Occipital lobe (tissue), 3 donors: ENCODE measurements around the gene DCLK2. TPM values are rescaled to one million over a fixed set of nuclear protein-coding genes. Genes with fewer than 3 reads are reported as not detected.
A peak's percentile ranks its signal among the peaks of the same experiment; 100 is the strongest.

ENCODE experiments used
- DNase-seq: peaks from one replicate; lab custom pipeline; 2025; lab: John Stamatoyannopoulos, UW
- small RNA-seq: library from RNA; depleted of rRNA; stranded (forward); fragments of <200 nt; gene quantifications from one replicate; pipeline ENCODE3, GENCODE V24; 2014
- total RNA-seq: library from RNA; depleted of rRNA; stranded (reverse); fragments of >200 nt; gene quantifications from one replicate; pipeline ENCODE4 v1.2.3, GENCODE V29; 2014

The DCLK2 gene
- total RNA-seq, 1 donor from 2014 or later = 65.0 TPM

GRCh38 chr4:150261571-150261970 lies 183.3 kb downstream of the DCLK2 start:
- no peak for DNase-seq

GRCh38 chr4:150262611-150263010 lies 184.4 kb downstream of the DCLK2 start:
- DNase-seq = no peak

GRCh38 chr4:150264595-150265161 lies 186.4 kb downstream of the DCLK2 start:
- DNase-seq = no peak

- no peak for DNase-seq
Observed at GRCh38 chr4:150265806-150266205, 187.6 kb downstream of the DCLK2 start.

GRCh38 chr4:150268444-150268843 lies 190.2 kb downstream of the DCLK2 start:
- no peak for DNase-seq

GRCh38 chr4:150278206-150278605 lies 200.0 kb downstream of the DCLK2 start:
- DNase-seq = no peak

GRCh38 chr4:150280081-150280895 lies 202.0 kb downstream of the DCLK2 start:
- peak; percentile 33 for DNase-seq

- no peak for DNase-seq
Observed at GRCh38 chr4:150280975-150281374, 202.7 kb downstream of the DCLK2 start.

- no peak for DNase-seq
Observed at GRCh38 chr4:150283689-150284088, 205.4 kb downstream of the DCLK2 start.

- no peak for DNase-seq
Observed at GRCh38 chr4:150286656-150287055, 208.4 kb downstream of the DCLK2 start.

- no peak for DNase-seq
Observed at GRCh38 chr4:150289198-150289597, 211.0 kb downstream of the DCLK2 start.

GRCh38 chr4:150289881-150290280 lies 211.6 kb downstream of the DCLK2 start:
- DNase-seq = no peak

GRCh38 chr4:150297861-150298474 lies 219.7 kb downstream of the DCLK2 start:
- DNase-seq = no peak

- no peak for DNase-seq
Observed at GRCh38 chr4:150299816-150300215, 221.6 kb downstream of the DCLK2 start.

GRCh38 chr4:150302553-150302952 lies 224.3 kb downstream of the DCLK2 start:
- DNase-seq = no peak

GRCh38 chr4:150305995-150306394 lies 227.8 kb downstream of the DCLK2 start:
- DNase-seq = no peak

GRCh38 chr4:150306719-150307118 lies 228.5 kb downstream of the DCLK2 start:
- no peak for DNase-seq

Small RNA genes lying within 50 kb of the gene (small RNA-seq; reads per million reads assigned to genes)
- gene RNU7-194P = not detected
